GM12878 (cell line): ENCODE measurements around the gene RALGPS1. TPM values are rescaled to one million over a fixed set of nuclear protein-coding genes. Genes with fewer than 3 reads are reported as not detected.

Experiments used
- EGR1 ChIP-seq, 2 experiments: IDR thresholded peaks; 1 replicate in 1 of 2; 2 replicates in 1 of 2; pipeline ENCODE4 v1.6.1; 2011 to 2012; ENCODE audit warnings: low read depth in 2 of 2, low read length in 2 of 2, borderline replicate concordance in 1 of 2, mild to moderate bottlenecking in 1 of 2, moderate library complexity in 1 of 2
- GABPA ChIP-seq: IDR thresholded peaks from 2 replicates; pipeline ENCODE4 v1.6.1; 2014; ENCODE audit warnings: antibody characterized with exemption, low read depth, mild to moderate bottlenecking, inconsistent platforms
- JUNB ChIP-seq: IDR thresholded peaks from 2 replicates; pipeline ENCODE4 v1.6.1; 2016; ENCODE audit warnings: antibody characterized with exemption, mild to moderate bottlenecking
- MEF2B ChIP-seq: fragments of 450-650 bp; IDR thresholded peaks from 2 replicates; pipeline ENCODE4 v1.6.1; 2018; ENCODE audit warnings: mild to moderate bottlenecking, moderate library complexity; ENCODE audit not compliant: partially characterized antibody, poor library complexity, severe bottlenecking
- RAD51 ChIP-seq: fragments of 450-650 bp; IDR thresholded peaks from 2 replicates; pipeline ENCODE4 v1.6.1; 2016; ENCODE audit warnings: moderate library complexity, mild to moderate bottlenecking, inconsistent platforms
- polyA plus RNA-seq, 11 experiments: library from polyadenylated mRNA; depleted of rRNA in 4 of 11; unstranded in 6 of 11; stranded (reverse) in 5 of 11; fragments of >200 nt; fragmentation: Nextera tagmentation in 4 of 11; fragmentation: Illumina TruSeq in 1 of 11; extraction: Ambion mirVana in 4 of 11; extraction: Trizol in 1 of 11; gene quantifications; 1 replicate in 1 of 11; 2 replicates in 10 of 11; pipeline versions ENCODE4 v1.2.1 to v1.2.3, GENCODE V29; 2011 to 2016; ENCODE audit warnings: inconsistent platforms in 2 of 11, missing spikeins in 2 of 11, low read depth in 1 of 11
- total RNA-seq, 4 experiments: library from RNA; depleted of rRNA in 3 of 4; stranded (reverse); fragments of >200 nt in 3 of 4; fragmentation: Illumina TruSeq in 1 of 4; extraction: Trizol in 1 of 4; gene quantifications; 2 replicates each; pipeline versions ENCODE4 v1.2.1 to v1.2.3, GENCODE V29; 2013 to 2021
- TF ChIP-seq, protein P1 (sequence below): fragments of 450-650 bp; IDR thresholded peaks from 2 replicates; pipeline ENCODE4 v1.6.1; 2017; ENCODE audit warnings: mild to moderate bottlenecking, moderate library complexity
- TF ChIP-seq, protein P2 (sequence below), 3 experiments: IDR thresholded peaks in 2 of 3; conservative IDR thresholded peaks in 1 of 3; 2 replicates each; pipeline ENCODE4 v1.5.1; 2011; ENCODE audit warnings: low read depth in 3 of 3, low read length in 3 of 3, mild to moderate bottlenecking in 3 of 3, control low read depth in 2 of 3, moderate library complexity in 2 of 3, inconsistent platforms in 1 of 3, mixed read lengths in 1 of 3; ENCODE audit not compliant: control insufficient read depth in 2 of 3, insufficient read depth in 1 of 3; ENCODE audit errors: extremely low read depth in 1 of 3
- TF ChIP-seq, protein P3 (sequence below): fragments of 450-650 bp; IDR thresholded peaks from 2 replicates; pipeline ENCODE4 v1.6.1; 2018; ENCODE audit warnings: borderline replicate concordance, mild to moderate bottlenecking; ENCODE audit not compliant: partially characterized antibody

The RALGPS1 gene
- total and polyA plus RNA-seq, 10 of the 15 experiments (the other 5 are each of a cell fraction or from before 2014, with no cell fraction given) = 0.13 to 5.6 (median 2.7) TPM

DNA sequence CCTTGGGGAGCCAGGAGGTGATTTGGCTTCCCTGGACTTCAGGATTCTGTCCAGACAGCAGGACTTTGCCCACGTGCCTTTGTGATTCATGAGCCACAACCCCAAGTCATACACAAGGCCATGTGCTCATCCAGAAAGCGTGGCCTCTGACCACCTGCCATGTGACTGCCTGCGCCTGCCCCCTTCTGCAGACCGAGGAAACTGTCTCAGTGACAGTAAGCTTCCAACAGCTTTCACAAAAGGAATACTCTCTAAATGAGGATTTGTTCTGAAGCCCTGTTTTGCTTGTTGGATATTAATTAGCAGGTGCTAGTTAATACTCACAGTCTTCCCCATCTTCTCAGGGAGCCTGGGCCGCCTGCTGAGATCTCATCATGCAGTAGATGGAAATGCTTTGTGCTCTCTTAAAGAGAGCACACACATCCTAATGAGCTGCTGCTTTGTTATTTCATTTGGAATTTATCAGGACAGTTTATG, 244.8 kb downstream of the RALGPS1 start (continued):
- TF ChIP-seq, protein P1, sequence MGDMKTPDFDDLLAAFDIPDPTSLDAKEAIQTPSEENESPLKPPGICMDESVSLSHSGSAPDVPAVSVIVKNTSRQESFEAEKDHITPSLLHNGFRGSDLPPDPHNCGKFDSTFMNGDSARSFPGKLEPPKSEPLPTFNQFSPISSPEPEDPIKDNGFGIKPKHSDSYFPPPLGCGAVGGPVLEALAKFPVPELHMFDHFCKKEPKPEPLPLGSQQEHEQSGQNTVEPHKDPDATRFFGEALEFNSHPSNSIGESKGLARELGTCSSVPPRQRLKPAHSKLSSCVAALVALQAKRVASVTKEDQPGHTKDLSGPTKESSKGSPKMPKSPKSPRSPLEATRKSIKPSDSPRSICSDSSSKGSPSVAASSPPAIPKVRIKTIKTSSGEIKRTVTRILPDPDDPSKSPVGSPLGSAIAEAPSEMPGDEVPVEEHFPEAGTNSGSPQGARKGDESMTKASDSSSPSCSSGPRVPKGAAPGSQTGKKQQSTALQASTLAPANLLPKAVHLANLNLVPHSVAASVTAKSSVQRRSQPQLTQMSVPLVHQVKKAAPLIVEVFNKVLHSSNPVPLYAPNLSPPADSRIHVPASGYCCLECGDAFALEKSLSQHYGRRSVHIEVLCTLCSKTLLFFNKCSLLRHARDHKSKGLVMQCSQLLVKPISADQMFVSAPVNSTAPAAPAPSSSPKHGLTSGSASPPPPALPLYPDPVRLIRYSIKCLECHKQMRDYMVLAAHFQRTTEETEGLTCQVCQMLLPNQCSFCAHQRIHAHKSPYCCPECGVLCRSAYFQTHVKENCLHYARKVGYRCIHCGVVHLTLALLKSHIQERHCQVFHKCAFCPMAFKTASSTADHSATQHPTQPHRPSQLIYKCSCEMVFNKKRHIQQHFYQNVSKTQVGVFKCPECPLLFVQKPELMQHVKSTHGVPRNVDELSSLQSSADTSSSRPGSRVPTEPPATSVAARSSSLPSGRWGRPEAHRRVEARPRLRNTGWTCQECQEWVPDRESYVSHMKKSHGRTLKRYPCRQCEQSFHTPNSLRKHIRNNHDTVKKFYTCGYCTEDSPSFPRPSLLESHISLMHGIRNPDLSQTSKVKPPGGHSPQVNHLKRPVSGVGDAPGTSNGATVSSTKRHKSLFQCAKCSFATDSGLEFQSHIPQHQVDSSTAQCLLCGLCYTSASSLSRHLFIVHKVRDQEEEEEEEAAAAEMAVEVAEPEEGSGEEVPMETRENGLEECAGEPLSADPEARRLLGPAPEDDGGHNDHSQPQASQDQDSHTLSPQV = peak; percentile 56; the same call in 1 of the 2 replicates
- TF ChIP-seq, protein P2, sequence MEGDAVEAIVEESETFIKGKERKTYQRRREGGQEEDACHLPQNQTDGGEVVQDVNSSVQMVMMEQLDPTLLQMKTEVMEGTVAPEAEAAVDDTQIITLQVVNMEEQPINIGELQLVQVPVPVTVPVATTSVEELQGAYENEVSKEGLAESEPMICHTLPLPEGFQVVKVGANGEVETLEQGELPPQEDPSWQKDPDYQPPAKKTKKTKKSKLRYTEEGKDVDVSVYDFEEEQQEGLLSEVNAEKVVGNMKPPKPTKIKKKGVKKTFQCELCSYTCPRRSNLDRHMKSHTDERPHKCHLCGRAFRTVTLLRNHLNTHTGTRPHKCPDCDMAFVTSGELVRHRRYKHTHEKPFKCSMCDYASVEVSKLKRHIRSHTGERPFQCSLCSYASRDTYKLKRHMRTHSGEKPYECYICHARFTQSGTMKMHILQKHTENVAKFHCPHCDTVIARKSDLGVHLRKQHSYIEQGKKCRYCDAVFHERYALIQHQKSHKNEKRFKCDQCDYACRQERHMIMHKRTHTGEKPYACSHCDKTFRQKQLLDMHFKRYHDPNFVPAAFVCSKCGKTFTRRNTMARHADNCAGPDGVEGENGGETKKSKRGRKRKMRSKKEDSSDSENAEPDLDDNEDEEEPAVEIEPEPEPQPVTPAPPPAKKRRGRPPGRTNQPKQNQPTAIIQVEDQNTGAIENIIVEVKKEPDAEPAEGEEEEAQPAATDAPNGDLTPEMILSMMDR (IDR thresholded peaks at IDR 0.05 in 2 of 3, conservative IDR thresholded peaks at IDR 0.05 in 1 of 3; ENCODE audit: control insufficient read depth in 2 of 3, extremely low read depth in 1 of 3, insufficient read depth in 1 of 3, low read depth in 3 of 3, low read length in 3 of 3) = peak in 1 of 3 experiments; percentile 16; a peak in 1 of 6 replicates
- TF ChIP-seq GABPA (no peak), MEF2B (peak; percentile 25), JUNB (no peak), EGR1 (IDR thresholded peaks at IDR 0.05; ENCODE audit: borderline replicate concordance in 1 of 2, low read depth in 2 of 2, low read length in 2 of 2) (no peak), RAD51 (peak; percentile 75)
- TF ChIP-seq, protein P3, sequence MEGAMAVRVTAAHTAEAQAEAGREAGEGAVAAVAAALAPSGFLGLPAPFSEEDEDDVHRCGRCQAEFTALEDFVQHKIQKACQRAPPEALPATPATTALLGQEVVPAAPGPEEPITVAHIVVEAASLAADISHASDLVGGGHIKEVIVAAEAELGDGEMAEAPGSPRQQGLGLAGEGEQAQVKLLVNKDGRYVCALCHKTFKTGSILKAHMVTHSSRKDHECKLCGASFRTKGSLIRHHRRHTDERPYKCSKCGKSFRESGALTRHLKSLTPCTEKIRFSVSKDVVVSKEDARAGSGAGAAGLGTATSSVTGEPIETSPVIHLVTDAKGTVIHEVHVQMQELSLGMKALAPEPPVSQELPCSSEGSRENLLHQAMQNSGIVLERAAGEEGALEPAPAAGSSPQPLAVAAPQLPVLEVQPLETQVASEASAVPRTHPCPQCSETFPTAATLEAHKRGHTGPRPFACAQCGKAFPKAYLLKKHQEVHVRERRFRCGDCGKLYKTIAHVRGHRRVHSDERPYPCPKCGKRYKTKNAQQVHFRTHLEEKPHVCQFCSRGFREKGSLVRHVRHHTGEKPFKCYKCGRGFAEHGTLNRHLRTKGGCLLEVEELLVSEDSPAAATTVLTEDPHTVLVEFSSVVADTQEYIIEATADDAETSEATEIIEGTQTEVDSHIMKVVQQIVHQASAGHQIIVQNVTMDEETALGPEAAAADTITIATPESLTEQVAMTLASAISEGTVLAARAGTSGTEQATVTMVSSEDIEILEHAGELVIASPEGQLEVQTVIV = no peak
